Activated CD8-positive, alpha-beta memory T cell treated with anti-CD3 and anti-CD28 coated beads, Interleukin-2, amount 10 ng/mL, durations not matched to agents 7 days and 5 days (primary cell): ENCODE results near the gene SLC16A5. TPM values are rescaled to one million over a fixed set of nuclear protein-coding genes. Genes with fewer than 3 reads are reported as not detected.
"Not testable (repeated sequence)": the region's sequence is repeated elsewhere in the genome, so short reads cannot be mapped to it uniquely, and the experiment has no call there.

ENCODE experiments used
- ATAC-seq: fragments of 150-1000 bp; cut with Tn5 transposase; one replicate; pipeline ENCODE4 v1.10.0; 2021; ENCODE audit warnings: moderate library complexity
- CTCF ChIA-PET: fragments of 350-600 bp; sonication (Branson Sonifier 250); formaldehyde crosslinking; loops from one replicate; lab custom pipeline; 2021; ENCODE audit warnings: antibody characterized with exemption; lab: Charles Lee
- DNase-seq: peaks from one replicate; pipeline ENCODE4 v3.0.0-alpha.2; 2020
- H3K27ac Mint-ChIP-seq: one replicate; pipeline ENCODE4 v1.8.0; 2021; ENCODE audit warnings: mild to moderate bottlenecking, mixed read lengths
- H3K27me3 Mint-ChIP-seq: one replicate; pipeline ENCODE4 v1.8.0; 2021; ENCODE audit warnings: mixed read lengths
- H3K36me3 Mint-ChIP-seq: one replicate; pipeline ENCODE4 v1.8.0; 2021; ENCODE audit warnings: mild to moderate bottlenecking, mixed read lengths
- H3K4me1 Mint-ChIP-seq: one replicate; pipeline ENCODE4 v1.8.0; 2021; ENCODE audit warnings: mixed read lengths
- H3K4me3 Mint-ChIP-seq: one replicate; pipeline ENCODE4 v1.8.0; 2021; ENCODE audit warnings: mild to moderate bottlenecking, moderate library complexity, mixed read lengths
- H3K9me3 Mint-ChIP-seq: one replicate; pipeline ENCODE4 v1.8.0; 2022; ENCODE audit warnings: low read depth, mixed read lengths
- total RNA-seq, 2 experiments: library from RNA; stranded (reverse); gene quantifications; one replicate each; pipeline ENCODE4 v1.2.3, GENCODE V29; 2021

Gene SLC16A5, protein sequence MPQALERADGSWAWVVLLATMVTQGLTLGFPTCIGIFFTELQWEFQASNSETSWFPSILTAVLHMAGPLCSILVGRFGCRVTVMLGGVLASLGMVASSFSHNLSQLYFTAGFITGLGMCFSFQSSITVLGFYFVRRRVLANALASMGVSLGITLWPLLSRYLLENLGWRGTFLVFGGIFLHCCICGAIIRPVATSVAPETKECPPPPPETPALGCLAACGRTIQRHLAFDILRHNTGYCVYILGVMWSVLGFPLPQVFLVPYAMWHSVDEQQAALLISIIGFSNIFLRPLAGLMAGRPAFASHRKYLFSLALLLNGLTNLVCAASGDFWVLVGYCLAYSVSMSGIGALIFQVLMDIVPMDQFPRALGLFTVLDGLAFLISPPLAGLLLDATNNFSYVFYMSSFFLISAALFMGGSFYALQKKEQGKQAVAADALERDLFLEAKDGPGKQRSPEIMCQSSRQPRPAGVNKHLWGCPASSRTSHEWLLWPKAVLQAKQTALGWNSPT
- 1 to 10 TPM; 2.3 to 3.2 TPM for total RNA-seq

- ATAC-seq (peak; percentile 82), DNase-seq (peak; percentile 54)
- no peaks in the 10 kb centered on the region for H3K36me3 Mint-ChIP-seq
- CTCF ChIA-PET, result interaction anchor here (1.1 to 2.5 kb wide), 12 partner anchors 8 to 174 kb away, joined by 3 to 9 read pairs (median 4); partner anchors contain the start of genes MRPS7 and NT5C
- peak within 1 kb of the TSS; percentile 66 for H3K4me3 Mint-ChIP-seq
- no peaks in the 10 kb centered on the region for H3K9me3 Mint-ChIP-seq
- peaks cover 32% of the 10 kb centered on the region for H3K4me1 Mint-ChIP-seq
- H3K27ac Mint-ChIP-seq, result no peak within 1 kb of the TSS
- H3K27me3 Mint-ChIP-seq, result no peaks in the 10 kb centered on the region
Measured at GRCh38 chr17:75087558-75088453, at the start of gene SLC16A5. TSS of gene SLC16A5 (plus strand) at chr17:75087954. CDS start at chr17:75093637, 5,683 bp downstream.

GRCh38 chr17:75039238-75039637 is 48.5 kb upstream of the SLC16A5 start:
- Mint-ChIP-seq H3K36me3 (peaks cover 26% of the 10 kb centered on the region), H3K27ac (no peak overlapping the region), H3K9me3 (no peaks in the 10 kb centered on the region), H3K4me3 (no peak overlapping the region), H3K4me1 (peaks cover 23% of the 10 kb centered on the region), H3K27me3 (no peaks in the 10 kb centered on the region)
- DNase-seq (no peak), ATAC-seq (no peak)
- CTCF ChIA-PET, result interaction anchor here (0.5 to 0.6 kb wide), 2 partner anchors 48 to 191 kb away, joined by 3 read pairs; no protein-coding TSS in a partner anchor

DNA sequence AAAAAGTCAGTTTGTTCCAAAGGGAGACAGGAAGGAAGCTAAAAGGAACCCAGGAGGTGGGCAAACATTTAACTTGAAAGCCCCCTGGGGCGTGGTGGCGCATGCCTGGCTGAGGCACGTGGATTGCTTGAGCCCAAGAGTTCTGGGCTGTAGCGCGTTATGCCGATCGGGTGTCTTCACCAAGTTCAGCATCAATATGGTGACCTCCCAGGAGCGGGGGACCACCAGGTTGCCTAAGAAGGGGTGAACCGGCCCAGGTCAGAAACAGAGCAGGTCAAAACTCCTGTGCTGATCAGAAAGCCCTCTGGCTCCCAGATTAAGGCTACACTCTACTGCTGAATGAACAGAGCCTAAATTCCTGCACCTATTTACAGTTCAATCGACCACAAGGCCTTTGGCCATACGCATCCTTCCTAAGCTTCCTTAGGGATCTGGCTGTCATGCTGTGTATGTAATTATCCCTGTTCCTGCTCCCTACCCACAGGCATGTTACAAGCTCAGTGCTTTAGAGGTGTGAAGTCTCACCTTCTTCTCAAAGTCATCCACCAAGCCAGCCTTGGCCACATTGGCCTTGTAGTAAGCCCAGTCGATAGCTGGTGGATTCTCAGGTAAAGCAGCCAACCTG is 46.0 kb upstream of the SLC16A5 start:
- DNase-seq (no peak), ATAC-seq (no peak)
- Mint-ChIP-seq H3K9me3 (no peaks in the 10 kb centered on the region), H3K4me1 (peaks cover 23% of the 10 kb centered on the region), H3K27ac (no peak overlapping the region), H3K36me3 (peaks cover 26% of the 10 kb centered on the region), H3K27me3 (no peaks in the 10 kb centered on the region), H3K4me3 (no peak overlapping the region)
- CTCF ChIA-PET, result interaction anchor here (0.8 to 2.0 kb wide), 2 partner anchors 10 to 160 kb away, joined by 4 to 6 read pairs; no protein-coding TSS in a partner anchor

GRCh38 chr17:75043789-75044188 is 44.0 kb upstream of the SLC16A5 start:
- H3K27me3 Mint-ChIP-seq, H3K9me3 Mint-ChIP-seq, H3K27ac Mint-ChIP-seq, ATAC-seq, DNase-seq, H3K4me3 Mint-ChIP-seq: not testable (repeated sequence)
- peaks cover 31% of the 10 kb centered on the region for H3K4me1 Mint-ChIP-seq
- CTCF ChIA-PET, result interaction anchor here (0.8 to 2.0 kb wide), 2 partner anchors 12 to 82 kb away, joined by 4 to 6 read pairs; no protein-coding TSS in a partner anchor
- peaks cover 22% of the 10 kb centered on the region for H3K36me3 Mint-ChIP-seq

GRCh38 chr17:75044716-75045115 is 43.0 kb upstream of the SLC16A5 start:
- Mint-ChIP-seq H3K4me1 (peaks cover 36% of the 10 kb centered on the region), H3K27ac (no peak overlapping the region), H3K36me3 (peaks cover 17% of the 10 kb centered on the region), H3K4me3 (peak overlapping the region; percentile 21), H3K9me3 (no peaks in the 10 kb centered on the region), H3K27me3 (no peaks in the 10 kb centered on the region)
- ATAC-seq (no peak), DNase-seq (no peak)
- CTCF ChIA-PET, result interaction anchor here (0.6 to 0.8 kb wide), 2 partner anchors 83 to 159 kb away, joined by 4 read pairs; no protein-coding TSS in a partner anchor

GRCh38 chr17:75045946-75046406 is 41.8 kb upstream of the SLC16A5 start:
- not testable (repeated sequence) for H3K9me3 Mint-ChIP-seq
- H3K4me1 Mint-ChIP-seq, result peaks cover 36% of the 10 kb centered on the region

GRCh38 chr17:75046407-75047289 is 41.1 kb upstream of the SLC16A5 start, which contains the start of the genes ATP5PD and KCTD2:
TSS of gene ATP5PD (minus strand) at chr17:75046969. CDS start at chr17:75042650, 4,319 bp downstream.
TSS of gene KCTD2 (plus strand) at chr17:75047225. CDS start at chr17:75047251, 26 bp downstream.
- CTCF ChIA-PET, result interaction anchor here (0.7 to 3.6 kb wide), 6 partner anchors 10 to 123 kb away, joined by 3 to 18 read pairs (median 3); partner anchors contain the start of genes MRPL58 and OTOP2
- Mint-ChIP-seq H3K27ac (peak within 1 kb of the TSS; percentile 92), H3K4me3 (peak within 1 kb of the TSS; percentile 98), H3K9me3 (no peaks in the 10 kb centered on the region), H3K27me3 (no peaks in the 10 kb centered on the region), H3K36me3 (peaks cover 8% of the 10 kb centered on the region), H3K4me1 (peaks cover 36% of the 10 kb centered on the region)
- DNase-seq (peak; percentile 97), ATAC-seq (peak; percentile 95)

More at GRCh38 chr17:75045946-75046406, 41.8 kb upstream of the SLC16A5 start:
- CTCF ChIA-PET, result interaction anchor here (1.0 to 3.6 kb wide), 4 partner anchors 11 to 122 kb away, joined by 3 to 18 read pairs (median 4); partner anchors contain the start of genes MRPL58 and OTOP2
- Mint-ChIP-seq H3K27ac (peak overlapping the region; percentile 92), H3K4me3 (peak overlapping the region; percentile 98)
- not testable (repeated sequence) for DNase-seq, H3K27me3 Mint-ChIP-seq, ATAC-seq, H3K36me3 Mint-ChIP-seq

GRCh38 chr17:75047398-75048098 is 40.2 kb upstream of the SLC16A5 start:
- DNase-seq, result peak; percentile 62
- Mint-ChIP-seq H3K4me3 (peak overlapping the region; percentile 98), H3K27me3 (no peaks in the 10 kb centered on the region), H3K9me3 (no peaks in the 10 kb centered on the region), H3K4me1 (peaks cover 36% of the 10 kb centered on the region), H3K36me3 (peaks cover 7% of the 10 kb centered on the region), H3K27ac (peak overlapping the region; percentile 67)
- peak; percentile 10 for ATAC-seq
- CTCF ChIA-PET, result interaction anchor here (0.7 to 3.6 kb wide), 9 partner anchors 9 to 275 kb away, joined by 3 to 18 read pairs (median 4); no protein-coding TSS in a partner anchor

DNA sequence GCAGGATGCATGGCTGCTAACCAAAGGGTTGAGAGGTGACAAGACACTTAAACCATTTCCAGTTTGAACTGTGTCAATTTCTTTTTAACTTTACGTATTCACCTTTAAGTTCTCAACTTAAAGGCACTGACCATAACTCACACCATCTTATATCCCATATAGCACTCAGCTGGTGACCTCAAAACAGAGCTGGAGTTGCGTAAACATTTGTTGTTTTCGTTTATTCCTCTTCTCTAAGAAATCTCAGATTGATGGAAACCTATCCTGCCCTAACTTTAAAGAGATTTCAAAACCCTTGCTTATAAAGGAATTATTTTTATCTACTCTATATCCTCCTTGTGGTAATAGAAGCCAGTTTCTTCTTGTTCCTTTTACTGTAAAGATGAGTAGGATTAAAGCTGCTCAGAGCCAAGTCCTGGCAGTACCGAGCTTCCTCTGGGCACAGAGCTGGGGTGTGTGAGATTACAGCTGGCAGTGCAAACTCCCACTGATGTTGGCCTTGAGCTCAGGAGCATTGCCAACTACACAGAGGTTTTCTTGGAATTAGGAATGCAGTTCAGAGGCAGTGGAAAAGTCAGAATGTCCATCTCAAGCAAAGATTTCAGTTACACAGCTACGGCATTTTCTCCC is 39.4 kb upstream of the SLC16A5 start:
- peak overlapping the region; percentile 98 for H3K4me3 Mint-ChIP-seq
- H3K27ac Mint-ChIP-seq, result peak overlapping the region; percentile 67
- DNase-seq (no peak), ATAC-seq (no peak)
- CTCF ChIA-PET, result interaction anchor here (0.9 to 3.6 kb wide), 10 partner anchors 9 to 275 kb away, joined by 3 to 18 read pairs (median 4); partner anchors contain the start of gene OTOP2
- peaks cover 13% of the 10 kb centered on the region for H3K36me3 Mint-ChIP-seq
- H3K4me1 Mint-ChIP-seq, result peaks cover 35% of the 10 kb centered on the region
- no peaks in the 10 kb centered on the region for H3K9me3 Mint-ChIP-seq
- H3K27me3 Mint-ChIP-seq, result no peaks in the 10 kb centered on the region

GRCh38 chr17:75049057-75049456 is 38.7 kb upstream of the SLC16A5 start:
- Mint-ChIP-seq H3K27ac (no peak overlapping the region), H3K4me1 (peaks cover 35% of the 10 kb centered on the region), H3K27me3 (no peaks in the 10 kb centered on the region), H3K9me3 (no peaks in the 10 kb centered on the region), H3K4me3 (no peak overlapping the region), H3K36me3 (peaks cover 19% of the 10 kb centered on the region)
- no peak for DNase-seq
- no peak for ATAC-seq
- CTCF ChIA-PET, result interaction anchor here (0.9 to 3.6 kb wide), 8 partner anchors 9 to 274 kb away, joined by 3 to 18 read pairs (median 4); partner anchors contain the start of gene OTOP2
